ENCODE results near the gene SLC13A4. TPM values are rescaled to one million over a fixed set of nuclear protein-coding genes. Genes with fewer than 3 reads are reported as not detected.
"Not testable (repeated sequence)": the region's sequence is repeated elsewhere in the genome, so short reads cannot be mapped to it uniquely, and the experiment has no call there.

The SLC13A4 gene
- total RNA-seq, 1 donor from 2014 or later: not detected

- DNase-seq (ENCODE audit: low read depth, low spot score): no peak
Measured at GRCh38 chr7:135693558-135693957, 34.4 kb downstream of the SLC13A4 start.

GRCh38 chr7:135692606-135693005 is 35.4 kb downstream of the SLC13A4 start:
- not testable (repeated sequence) for DNase-seq (ENCODE audit: low read depth, low spot score)

- DNase-seq (ENCODE audit: low read depth, low spot score): peak; percentile 32
Measured at GRCh38 chr7:135692055-135692454, 35.9 kb downstream of the SLC13A4 start.

- peak; percentile 36 for DNase-seq (ENCODE audit: low read depth, low spot score)
Measured at GRCh38 chr7:135690566-135690965, 37.4 kb downstream of the SLC13A4 start.

- DNase-seq (ENCODE audit: low read depth, low spot score): no peak
Measured at GRCh38 chr7:135687466-135687865, 40.5 kb downstream of the SLC13A4 start.

- DNase-seq (ENCODE audit: low read depth, low spot score): no peak
Measured at GRCh38 chr7:135685306-135686084, 42.5 kb downstream of the SLC13A4 start.

GRCh38 chr7:135684699-135685098 is 43.3 kb downstream of the SLC13A4 start:
- DNase-seq (ENCODE audit: low read depth, low spot score): no peak

- DNase-seq (ENCODE audit: low read depth, low spot score): no peak
Measured at GRCh38 chr7:135684136-135684535, 43.9 kb downstream of the SLC13A4 start.

- DNase-seq (ENCODE audit: low read depth, low spot score): no peak
Measured at GRCh38 chr7:135683609-135684008, 44.4 kb downstream of the SLC13A4 start.

GRCh38 chr7:135682191-135682590 is 45.8 kb downstream of the SLC13A4 start:
- no peak for DNase-seq (ENCODE audit: low read depth, low spot score)

- DNase-seq (ENCODE audit: low read depth, low spot score): no peak
Measured at GRCh38 chr7:135681762-135682161, 46.2 kb downstream of the SLC13A4 start.

- DNase-seq (ENCODE audit: low read depth, low spot score): no peak
Measured at GRCh38 chr7:135678612-135679575, 49.1 kb downstream of the SLC13A4 start.

- no peak for DNase-seq (ENCODE audit: low read depth, low spot score)
Measured at GRCh38 chr7:135673360-135673706, 54.7 kb downstream of the SLC13A4 start.

- no peak for DNase-seq (ENCODE audit: low read depth, low spot score)
Measured at GRCh38 chr7:135672560-135673359, 55.2 kb downstream of the SLC13A4 start.

GRCh38 chr7:135670179-135670578 is 57.8 kb downstream of the SLC13A4 start:
- no peak for DNase-seq (ENCODE audit: low read depth, low spot score)

- DNase-seq (ENCODE audit: low read depth, low spot score): no peak
Measured at GRCh38 chr7:135669774-135670173, 58.2 kb downstream of the SLC13A4 start.

- not testable (repeated sequence) for DNase-seq (ENCODE audit: low read depth, low spot score)
Measured at GRCh38 chr7:135668852-135669395, 59.1 kb downstream of the SLC13A4 start.

- DNase-seq (ENCODE audit: low read depth, low spot score): not testable (repeated sequence)
Measured at GRCh38 chr7:135667626-135668025, 60.4 kb downstream of the SLC13A4 start.

- no peak for DNase-seq (ENCODE audit: low read depth, low spot score)
Measured at GRCh38 chr7:135666846-135667245, 61.1 kb downstream of the SLC13A4 start.

GRCh38 chr7:135666156-135666555 is 61.8 kb downstream of the SLC13A4 start:
- no peak for DNase-seq (ENCODE audit: low read depth, low spot score)

GRCh38 chr7:135665042-135665441 is 62.9 kb downstream of the SLC13A4 start:
- DNase-seq (ENCODE audit: low read depth, low spot score): no peak

All from pulmonary artery endothelial cell (primary cell).